ENCODE measurements around the gene ATP5PO.
A peak's percentile ranks its signal among the peaks of the same experiment; 100 is the strongest.
"Not testable (repeated sequence)": the region's sequence is repeated elsewhere in the genome, so short reads cannot be mapped to it uniquely, and the experiment has no call there.

Gene ATP5PO

GRCh38 chr21:33940164-33940880 lies 24.7 kb upstream of the ATP5PO start:
- no peak for DNase-seq

GRCh38 chr21:33939226-33939625 lies 23.6 kb upstream of the ATP5PO start:
- no peak for DNase-seq

- no peak for DNase-seq
Observed at GRCh38 chr21:33938381-33938780, 22.8 kb upstream of the ATP5PO start.

- no peak for DNase-seq
Observed at GRCh38 chr21:33937931-33938339, 22.3 kb upstream of the ATP5PO start.

- no peak for DNase-seq
Observed at GRCh38 chr21:33937146-33937545, 21.5 kb upstream of the ATP5PO start.

- peak; percentile 61 for DNase-seq
Observed at GRCh38 chr21:33936301-33937038, 20.9 kb upstream of the ATP5PO start.

- no peak for DNase-seq
Observed at GRCh38 chr21:33932731-33933130, 17.1 kb upstream of the ATP5PO start.

- no peak for DNase-seq
Observed at GRCh38 chr21:33931799-33932390, 16.3 kb upstream of the ATP5PO start.

- peak; percentile 73 for DNase-seq
Observed at GRCh38 chr21:33931052-33931798, 15.6 kb upstream of the ATP5PO start.

GRCh38 chr21:33926248-33926647 lies 10.6 kb upstream of the ATP5PO start:
- DNase-seq = not testable (repeated sequence)

GRCh38 chr21:33924766-33925100 lies 9.1 kb upstream of the ATP5PO start:
- no peak for DNase-seq

GRCh38 chr21:33924079-33924765 lies 8.6 kb upstream of the ATP5PO start:
- peak; percentile 93 for DNase-seq

- no peak for DNase-seq
Observed at GRCh38 chr21:33917421-33917820, 1.8 kb upstream of the ATP5PO start.

GRCh38 chr21:33916200-33916567 lies 580 bp upstream of the ATP5PO start:
- DNase-seq = no peak

GRCh38 chr21:33914188-33914587 lies 1.4 kb downstream of the ATP5PO start:
- DNase-seq = no peak

- DNase-seq = no peak
Observed at GRCh38 chr21:33909756-33910155, 5.8 kb downstream of the ATP5PO start.

GRCh38 chr21:33908760-33909159 lies 6.8 kb downstream of the ATP5PO start:
- DNase-seq = no peak

GRCh38 chr21:33904041-33904440 lies 11.6 kb downstream of the ATP5PO start:
- no peak for DNase-seq

GRCh38 chr21:33902349-33902748 lies 13.3 kb downstream of the ATP5PO start:
- DNase-seq = no peak

- no peak for DNase-seq
Observed at GRCh38 chr21:33901412-33902288, 14.0 kb downstream of the ATP5PO start.

GRCh38 chr21:33899199-33899598 lies 16.4 kb downstream of the ATP5PO start:
- no peak for DNase-seq

- no peak for DNase-seq
Observed at GRCh38 chr21:33898586-33898985, 17.0 kb downstream of the ATP5PO start.

All from effector CD4-positive, alpha-beta T cell (primary cell).